Erythroblast (primary cell): ENCODE data around the gene CYFIP2.

Experiments
- GATA1 ChIP-seq: IDR thresholded peaks from 2 replicates; pipeline ENCODE4 v1.6.1; 2011; ENCODE audit warnings: low read depth, mild to moderate bottlenecking, control low read depth, low read length, moderate library complexity
- POLR2A ChIP-seq: IDR thresholded peaks from 2 replicates; pipeline ENCODE4 v1.6.1; 2011; ENCODE audit warnings: mild to moderate bottlenecking, low read length

GRCh38 chr5:157289164-157289819 lies 23.4 kb downstream of the CYFIP2 start:
- TF ChIP-seq POLR2A (no peak), GATA1 (no peak)
